Activated effector memory CD4-positive, alpha-beta T cell treated with anti-CD3 and anti-CD28 coated beads, Interleukin-2, amount 50 U/mL, for 16 hours (primary cell): ENCODE data around the gene TAS2R19.

Experiments used
- DNase-seq: peaks from one replicate; pipeline ENCODE4 v3.0.0-alpha.2; 2020

TAS2R19 gene

GRCh38 chr12:10986812-10987211, 35.6 kb downstream of the TAS2R19 start, which contains the start of gene TAS2R50:
Gene TAS2R50 (minus strand): TSS chr12:10986912. CDS start chr12:10986860, 52 bp downstream.
- no peak for DNase-seq

GRCh38 chr12:10982244-10982643, 40.2 kb downstream of the TAS2R19 start:
- no peak for DNase-seq

- DNase-seq, result no peak
These were observed 47.5 kb downstream of the TAS2R19 start for GRCh38 chr12:10974965-10975364.
